HEK293T (cell line): ENCODE measurements around the gene ATP8B3.
"Not testable (repeated sequence)": the region's sequence is repeated elsewhere in the genome, so short reads cannot be mapped to it uniquely, and the experiment has no call there.

ENCODE experiments used
- CTCF ChIA-PET: fragments of 350-600 bp; formaldehyde crosslinking; extraction: SDS; loops from one replicate; lab custom pipeline; 2021; ENCODE audit warnings: antibody characterized with exemption, inconsistent platforms; lab: Yijun Ruan, JAX
- POLR2A ChIA-PET: fragments of 350-600 bp; formaldehyde crosslinking; extraction: SDS; loops from one replicate; lab custom pipeline; 2020; ENCODE audit warnings: antibody characterized with exemption, inconsistent platforms; lab: Yijun Ruan, JAX
- DNase-seq: peaks from one replicate; pipeline ENCODE4 v3.0.0; 2012; ENCODE audit warnings: mixed read lengths; ENCODE audit errors: extremely low spot score
- ARNT ChIP-seq: fragments of 450-650 bp; IDR thresholded peaks from 2 replicates; pipeline ENCODE4 v1.6.1; 2017; ENCODE audit warnings: mild to moderate bottlenecking
- BHLHE40 ChIP-seq: fragments of 450-650 bp; IDR thresholded peaks from 2 replicates; pipeline ENCODE4 v1.6.1; 2016; ENCODE audit warnings: mild to moderate bottlenecking, moderate library complexity, borderline replicate concordance
- CTBP1 ChIP-seq: fragments of 450-650 bp; IDR thresholded peaks from 2 replicates; pipeline ENCODE4 v1.6.1; 2016; ENCODE audit warnings: borderline replicate concordance
- ELF4 ChIP-seq: fragments of 450-650 bp; IDR thresholded peaks from 2 replicates; pipeline ENCODE4 v1.6.1; 2017; ENCODE audit warnings: antibody characterized with exemption
- FOXA1 ChIP-seq: fragments of 450-650 bp; IDR thresholded peaks from 2 replicates; pipeline ENCODE4 v1.6.1; 2016; ENCODE audit warnings: mild to moderate bottlenecking
- FOXK2 ChIP-seq: fragments of 450-650 bp; IDR thresholded peaks from 2 replicates; pipeline ENCODE4 v1.6.1; 2016; ENCODE audit warnings: mild to moderate bottlenecking
- FOXM1 ChIP-seq: fragments of 450-650 bp; IDR thresholded peaks from 2 replicates; pipeline ENCODE4 v1.6.1; 2017; ENCODE audit warnings: mild to moderate bottlenecking, borderline replicate concordance
- HDGF ChIP-seq: fragments of 450-650 bp; IDR thresholded peaks from 2 replicates; pipeline ENCODE4 v1.6.1; 2017; ENCODE audit warnings: antibody characterized with exemption, borderline replicate concordance
- L3MBTL2 ChIP-seq: fragments of 450-650 bp; conservative IDR thresholded peaks from 2 replicates; pipeline ENCODE4 v1.6.1; 2016; ENCODE audit warnings: mild to moderate bottlenecking
- LEF1 ChIP-seq: fragments of 450-650 bp; IDR thresholded peaks from 2 replicates; pipeline ENCODE4 v1.6.1; 2017; ENCODE audit warnings: mild to moderate bottlenecking, borderline replicate concordance
- NFRKB ChIP-seq: fragments of 450-650 bp; IDR thresholded peaks from 2 replicates; pipeline ENCODE4 v1.6.1; 2016; ENCODE audit warnings: mild to moderate bottlenecking, moderate library complexity
- SP1 ChIP-seq: fragments of 450-650 bp; IDR thresholded peaks from 2 replicates; pipeline ENCODE4 v1.6.1; 2017
- SUZ12 ChIP-seq: fragments of 450-650 bp; IDR thresholded peaks from 2 replicates; pipeline ENCODE4 v1.6.1; 2016; ENCODE audit warnings: mild to moderate bottlenecking
- TARDBP ChIP-seq: fragments of 450-650 bp; IDR thresholded peaks from 2 replicates; pipeline ENCODE4 v1.6.1; 2016
- ZNF384 ChIP-seq: fragments of 450-650 bp; IDR thresholded peaks from 2 replicates; pipeline ENCODE4 v1.6.1; 2016
- TF ChIP-seq, protein P1 (sequence below): fragments of 450-650 bp; IDR thresholded peaks from 2 replicates; pipeline ENCODE4 v1.6.1; 2016

ATP8B3 gene

DNA sequence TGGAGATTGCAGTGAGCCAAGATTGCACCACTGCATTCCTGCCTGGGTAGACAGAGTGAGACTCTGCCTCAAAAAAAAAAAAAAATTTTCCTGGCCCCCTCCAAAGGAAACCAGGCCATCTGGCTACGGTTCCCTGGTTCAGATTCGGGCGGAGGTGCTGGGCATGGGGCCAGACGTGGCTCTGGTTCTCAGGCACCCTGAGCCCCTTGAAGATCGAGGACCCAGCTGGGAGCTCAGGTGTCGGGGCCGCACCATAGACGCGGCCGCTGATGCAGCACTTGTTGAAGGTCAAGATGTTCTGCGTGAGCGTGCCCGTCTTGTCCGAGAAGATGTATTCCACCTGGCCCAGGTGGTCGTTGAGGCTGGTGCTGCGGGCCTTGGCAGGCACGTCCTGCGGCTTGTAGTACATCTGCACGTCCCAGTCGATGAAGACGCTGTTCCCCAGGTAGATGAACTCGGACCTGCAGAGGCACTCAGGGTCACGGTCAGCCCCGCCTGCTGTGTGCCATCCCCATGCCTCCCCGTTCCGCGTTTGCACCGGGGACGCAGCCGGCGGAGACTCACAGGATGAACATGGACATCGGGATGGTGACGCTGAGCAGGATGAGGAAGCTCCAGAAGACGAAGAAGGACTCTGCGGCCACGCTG lies 12.3 kb downstream of the ATP8B3 start:
- TF ChIP-seq HDGF: no peak
- no peak for TF ChIP-seq CTBP1
- no peak for TF ChIP-seq SP1
- no peak for TF ChIP-seq SUZ12
- no peak for TF ChIP-seq L3MBTL2
- no peak for TF ChIP-seq FOXA1
- no peak for TF ChIP-seq ARNT
- TF ChIP-seq ELF4: no peak
- ChIA-PET POLR2A (no interaction called here), CTCF (no interaction called here)
- DNase-seq: no peak

DNA sequence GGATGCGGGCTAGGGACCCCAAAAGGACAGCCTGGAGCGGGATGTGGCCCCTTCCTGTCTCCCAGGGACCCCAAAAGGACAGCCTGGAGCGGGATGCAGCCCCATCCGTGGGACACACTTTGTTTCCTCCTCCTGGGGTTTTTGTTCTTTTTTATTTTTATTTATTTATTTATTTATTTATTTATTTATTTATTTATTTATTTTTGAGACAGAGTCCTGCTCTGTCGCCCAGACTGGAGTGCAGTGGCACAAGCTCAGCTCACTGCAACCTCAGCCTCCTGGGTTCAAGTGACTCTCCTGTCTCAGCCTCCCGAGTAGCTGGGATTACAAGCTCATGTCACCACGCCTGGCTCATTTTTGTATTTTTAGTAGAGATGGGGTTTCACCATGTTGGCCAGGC lies 14.8 kb downstream of the ATP8B3 start:
- POLR2A ChIA-PET, DNase-seq: not testable (repeated sequence)
- CTCF ChIA-PET: interaction anchor here (0.6 to 2.0 kb wide), 3 partner anchors 115 to 342 kb away, joined by 3 to 8 read pairs (median 3); no protein-coding TSS in a partner anchor

DNA sequence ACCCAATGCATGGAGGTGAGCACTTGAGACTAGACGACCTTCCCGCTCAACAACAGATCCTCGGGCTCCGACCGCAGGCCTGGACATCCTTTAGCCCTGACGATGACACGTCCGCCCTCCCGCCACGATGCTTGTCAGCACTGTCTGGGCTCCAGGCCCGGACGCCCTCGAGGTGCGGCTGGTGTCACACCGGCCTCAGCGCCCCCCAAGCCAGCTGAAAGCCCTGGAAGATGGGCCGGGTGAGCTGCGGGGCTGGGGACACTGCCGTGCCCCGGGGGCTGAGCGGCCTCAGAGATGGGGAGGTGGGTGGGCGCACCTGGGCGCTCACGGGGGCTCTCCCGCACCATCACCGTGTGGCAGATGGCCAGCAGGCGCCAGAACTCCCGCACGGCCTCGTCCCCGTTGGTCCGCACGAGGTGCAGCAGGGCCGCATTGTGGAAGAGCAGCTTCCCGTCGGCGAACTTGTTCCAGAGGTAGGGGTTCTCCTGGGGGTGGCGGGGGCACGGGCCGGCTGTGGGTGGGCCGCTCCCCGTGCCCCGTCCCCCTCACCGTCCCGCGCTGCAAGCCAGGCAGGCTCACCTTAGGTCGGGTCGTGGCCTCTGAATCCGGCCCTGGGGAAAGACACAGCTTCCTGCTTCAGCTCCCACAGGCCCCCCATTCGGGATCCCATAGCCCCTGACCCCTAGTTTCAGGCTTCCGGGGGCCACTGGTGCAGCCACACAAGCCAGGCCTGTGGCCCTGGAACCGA lies 15.5 kb downstream of the ATP8B3 start:
- TF ChIP-seq L3MBTL2 (no peak), NFRKB (no peak), FOXM1 (no peak), HDGF (no peak), FOXK2 (no peak), TARDBP (no peak), LEF1 (no peak), ARNT (no peak), ELF4 (no peak), CTBP1 (no peak), SP1 (no peak), BHLHE40 (no peak), ZNF384 (no peak), FOXA1 (no peak), SUZ12 (no peak)
- TF ChIP-seq, protein P1, sequence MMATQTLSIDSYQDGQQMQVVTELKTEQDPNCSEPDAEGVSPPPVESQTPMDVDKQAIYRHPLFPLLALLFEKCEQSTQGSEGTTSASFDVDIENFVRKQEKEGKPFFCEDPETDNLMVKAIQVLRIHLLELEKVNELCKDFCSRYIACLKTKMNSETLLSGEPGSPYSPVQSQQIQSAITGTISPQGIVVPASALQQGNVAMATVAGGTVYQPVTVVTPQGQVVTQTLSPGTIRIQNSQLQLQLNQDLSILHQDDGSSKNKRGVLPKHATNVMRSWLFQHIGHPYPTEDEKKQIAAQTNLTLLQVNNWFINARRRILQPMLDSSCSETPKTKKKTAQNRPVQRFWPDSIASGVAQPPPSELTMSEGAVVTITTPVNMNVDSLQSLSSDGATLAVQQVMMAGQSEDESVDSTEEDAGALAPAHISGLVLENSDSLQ: no peak
- ChIA-PET CTCF (interaction anchor here (0.6 to 2.0 kb wide), 4 partner anchors 17 to 341 kb away, joined by 3 to 8 read pairs (median 3); no protein-coding TSS in a partner anchor), POLR2A (no interaction called here)
- no peak for DNase-seq

DNA sequence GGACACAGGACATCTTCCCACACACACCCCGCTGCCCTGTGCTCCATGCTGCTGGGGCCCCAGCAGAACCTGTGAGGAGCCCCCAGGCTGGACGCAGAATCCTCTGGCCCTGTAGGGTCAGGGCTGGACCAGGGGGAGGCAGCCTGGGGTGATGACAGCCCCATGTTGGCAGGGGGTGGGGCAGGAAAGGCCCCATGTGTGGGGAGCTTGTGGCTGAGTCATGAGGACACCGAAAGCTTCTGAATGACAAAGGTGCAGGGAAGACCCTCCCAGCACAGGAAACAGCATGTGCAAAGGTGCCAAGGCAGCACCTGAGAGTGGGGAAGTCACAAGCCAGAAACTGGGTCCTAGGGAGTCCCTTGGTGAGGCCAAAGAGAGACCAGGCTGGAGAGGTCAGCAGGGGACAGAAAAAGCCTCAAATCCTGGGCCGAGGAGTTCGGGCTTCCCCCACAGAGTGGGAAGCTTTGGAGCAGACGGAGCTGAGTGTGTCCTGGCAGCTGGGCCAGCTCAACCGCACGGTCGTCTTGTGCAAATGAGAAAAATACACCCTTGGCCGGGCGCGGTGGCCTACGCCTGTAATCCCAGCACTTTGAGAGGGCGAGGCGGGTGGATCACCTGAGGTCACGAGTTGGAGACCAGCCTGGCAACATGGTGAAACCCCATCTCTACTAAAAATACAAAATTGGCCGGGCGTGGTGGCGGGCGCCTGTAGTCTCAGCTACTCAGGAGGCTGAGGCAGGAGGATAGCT lies 17.5 kb downstream of the ATP8B3 start:
- ChIA-PET POLR2A (no interaction called here), CTCF (interaction anchor here (0.9 to 1.6 kb wide), 2 partner anchors 21 to 32 kb away, joined by 3 to 5 read pairs; no protein-coding TSS in a partner anchor)
- TF ChIP-seq ELF4 (no peak), ZNF384 (no peak), BHLHE40 (no peak), SP1 (no peak), LEF1 (no peak)
- no peak for DNase-seq

DNA sequence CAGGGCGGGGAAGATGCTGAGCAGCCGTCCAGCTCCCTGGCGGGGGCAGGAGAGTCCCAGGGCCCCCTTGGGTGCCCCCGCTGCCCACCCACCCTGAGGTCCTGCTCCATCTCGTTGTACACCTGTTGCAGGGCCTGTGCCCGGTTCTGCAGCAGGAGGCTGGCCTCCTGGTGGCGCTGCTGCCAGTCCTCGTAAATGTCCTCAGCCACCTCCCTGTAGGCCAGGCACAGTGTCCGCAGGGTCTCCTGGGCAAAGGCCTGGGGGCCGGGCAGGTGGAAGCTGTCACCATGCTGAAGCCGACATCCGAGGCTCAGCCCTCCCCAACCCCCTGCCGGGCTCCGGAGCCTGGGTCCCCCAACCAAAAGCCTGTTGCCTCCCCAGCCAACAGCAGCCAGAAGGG lies 20.2 kb downstream of the ATP8B3 start:
- no peak for TF ChIP-seq BHLHE40
- no peak for TF ChIP-seq TARDBP
- no peak for TF ChIP-seq LEF1
- no peak for TF ChIP-seq CTBP1
- no peak for TF ChIP-seq ELF4
- TF ChIP-seq, protein P1: no peak
- TF ChIP-seq SP1: no peak
- no peak for TF ChIP-seq FOXM1
- no peak for TF ChIP-seq SUZ12
- TF ChIP-seq FOXK2: no peak
- TF ChIP-seq NFRKB: no peak
- TF ChIP-seq ZNF384: no peak
- no peak for TF ChIP-seq FOXA1
- TF ChIP-seq HDGF: no peak
- no peak for TF ChIP-seq ARNT
- TF ChIP-seq L3MBTL2: no peak
- no peak for DNase-seq
- CTCF ChIA-PET: interaction anchor here (1.6 kb wide), 1 partner anchor 10 kb away, joined by 3 read pairs; no protein-coding TSS in a partner anchor
- POLR2A ChIA-PET: no interaction called here

DNA sequence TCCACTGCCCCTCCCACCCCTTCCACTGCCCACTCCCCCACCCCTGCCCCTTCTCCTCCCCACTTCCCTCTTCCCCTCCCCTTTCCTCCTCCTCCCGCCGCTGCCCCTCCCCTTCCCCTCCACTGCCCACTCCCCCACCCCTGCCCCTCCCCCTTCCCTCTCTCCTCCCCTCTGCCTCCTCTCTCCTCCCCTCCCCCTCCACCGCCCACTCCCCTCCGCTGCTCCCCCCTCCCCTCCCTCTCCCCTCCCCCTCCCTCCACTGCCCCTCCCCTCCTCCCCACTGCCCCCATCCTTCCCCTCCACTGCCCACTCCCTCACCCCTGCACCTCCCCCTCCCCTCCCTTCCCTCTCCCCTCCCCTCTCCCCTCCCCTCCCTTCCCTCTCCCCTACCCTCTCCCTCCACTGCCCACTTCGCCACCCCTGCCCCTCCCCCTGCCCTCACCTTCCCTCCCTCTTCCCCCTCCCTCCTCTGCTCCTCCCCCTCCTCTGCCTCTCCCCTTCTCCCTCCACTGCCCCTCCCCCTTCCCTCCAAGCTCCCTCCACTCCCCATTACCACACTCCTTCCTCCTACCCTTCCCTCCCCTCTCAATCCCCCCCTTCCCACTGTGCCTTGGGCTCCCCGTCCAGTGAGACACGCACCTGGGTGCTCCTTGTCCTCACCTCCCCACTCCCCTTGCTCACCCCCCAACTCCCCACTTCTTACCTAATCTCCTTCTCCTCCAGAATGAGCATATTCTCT lies 21.9 kb downstream of the ATP8B3 start:
- POLR2A ChIA-PET: no interaction called here
- DNase-seq: no peak
- CTCF ChIA-PET: no interaction called here
- TF ChIP-seq NFRKB (no peak), ARNT (no peak)
